Mesothelial cell of epicardium (in vitro differentiated cells): ENCODE results near the gene PCBP1. TPM values are rescaled to one million over a fixed set of nuclear protein-coding genes. Genes with fewer than 3 reads are reported as not detected.
A peak's percentile ranks its signal among the peaks of the same experiment; 100 is the strongest.

Source experiments
- DNase-seq, 2 experiments: peaks; one replicate each; pipeline ENCODE4 v3.0.0; 2021; ENCODE audit warnings: low spot score in 2 of 2; ENCODE audit not compliant: unreplicated experiment in 2 of 2
- H3K27ac Mint-ChIP-seq: 2 replicates; pipeline ENCODE4 v1.8.0; 2021; ENCODE audit warnings: mixed read lengths
- H3K27me3 Mint-ChIP-seq: 2 replicates; pipeline ENCODE4 v1.8.0; 2021; ENCODE audit warnings: low read depth, mixed read lengths
- H3K36me3 Mint-ChIP-seq: 2 replicates; pipeline ENCODE4 v1.8.0; 2021; ENCODE audit warnings: mixed read lengths
- H3K4me1 Mint-ChIP-seq: 2 replicates; pipeline ENCODE4 v1.8.0; 2021; ENCODE audit warnings: mixed read lengths
- H3K4me3 Mint-ChIP-seq: 2 replicates; pipeline ENCODE4 v1.8.0; 2021; ENCODE audit warnings: mild to moderate bottlenecking, moderate library complexity, mixed read lengths
- H3K9me3 Mint-ChIP-seq: 2 replicates; pipeline ENCODE4 v1.8.0; 2021; ENCODE audit warnings: mixed read lengths
- total RNA-seq: library from RNA; stranded (reverse); gene quantifications from 3 replicates; pipeline ENCODE4 v1.2.1, GENCODE V29; 2021
- TF ChIP-seq, protein P1 (sequence below): fragments of 200-600 bp; sonication (generic); IDR thresholded peaks from one replicate; pipeline ENCODE4 v1.5.0; 2021; ENCODE audit warnings: antibody characterized with exemption; ENCODE audit not compliant: unreplicated experiment

The PCBP1 gene
- total RNA-seq, 1 donor from 2014 or later: 245 TPM

- Mint-ChIP-seq H3K9me3 (no peaks in the 10 kb centered on the region), H3K27me3 (no peaks in the 10 kb centered on the region), H3K27ac (peak overlapping the region; percentile 39), H3K4me3 (no peak overlapping the region), H3K4me1 (peaks cover 50% of the 10 kb centered on the region), H3K36me3 (no peaks in the 10 kb centered on the region)
- DNase-seq: no peak
- TF ChIP-seq, protein P1, sequence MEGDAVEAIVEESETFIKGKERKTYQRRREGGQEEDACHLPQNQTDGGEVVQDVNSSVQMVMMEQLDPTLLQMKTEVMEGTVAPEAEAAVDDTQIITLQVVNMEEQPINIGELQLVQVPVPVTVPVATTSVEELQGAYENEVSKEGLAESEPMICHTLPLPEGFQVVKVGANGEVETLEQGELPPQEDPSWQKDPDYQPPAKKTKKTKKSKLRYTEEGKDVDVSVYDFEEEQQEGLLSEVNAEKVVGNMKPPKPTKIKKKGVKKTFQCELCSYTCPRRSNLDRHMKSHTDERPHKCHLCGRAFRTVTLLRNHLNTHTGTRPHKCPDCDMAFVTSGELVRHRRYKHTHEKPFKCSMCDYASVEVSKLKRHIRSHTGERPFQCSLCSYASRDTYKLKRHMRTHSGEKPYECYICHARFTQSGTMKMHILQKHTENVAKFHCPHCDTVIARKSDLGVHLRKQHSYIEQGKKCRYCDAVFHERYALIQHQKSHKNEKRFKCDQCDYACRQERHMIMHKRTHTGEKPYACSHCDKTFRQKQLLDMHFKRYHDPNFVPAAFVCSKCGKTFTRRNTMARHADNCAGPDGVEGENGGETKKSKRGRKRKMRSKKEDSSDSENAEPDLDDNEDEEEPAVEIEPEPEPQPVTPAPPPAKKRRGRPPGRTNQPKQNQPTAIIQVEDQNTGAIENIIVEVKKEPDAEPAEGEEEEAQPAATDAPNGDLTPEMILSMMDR: no peak
Observed at GRCh38 chr2:70115646-70116442, 28.6 kb downstream of the PCBP1 start.

GRCh38 chr2:70116936-70117552, 29.8 kb downstream of the PCBP1 start:
- no peaks in the 10 kb centered on the region for H3K27me3 Mint-ChIP-seq
- H3K9me3 Mint-ChIP-seq: no peaks in the 10 kb centered on the region
- no peaks in the 10 kb centered on the region for H3K36me3 Mint-ChIP-seq
- no peak overlapping the region for H3K4me3 Mint-ChIP-seq
- H3K27ac Mint-ChIP-seq: peak overlapping the region; percentile 68
- peaks cover 53% of the 10 kb centered on the region for H3K4me1 Mint-ChIP-seq
- no peak for DNase-seq
- TF ChIP-seq, protein P1: no peak

GRCh38 chr2:70118798-70119454, 31.6 kb downstream of the PCBP1 start:
- Mint-ChIP-seq H3K36me3 (no peaks in the 10 kb centered on the region), H3K27ac (peak overlapping the region; percentile 68), H3K27me3 (no peaks in the 10 kb centered on the region), H3K4me1 (peaks cover 50% of the 10 kb centered on the region), H3K9me3 (no peaks in the 10 kb centered on the region), H3K4me3 (no peak overlapping the region)
- TF ChIP-seq, protein P1: no peak
- DNase-seq: no peak

GRCh38 chr2:70121627-70122372, 34.5 kb downstream of the PCBP1 start:
- no peaks in the 10 kb centered on the region for H3K9me3 Mint-ChIP-seq
- no peaks in the 10 kb centered on the region for H3K27me3 Mint-ChIP-seq
- H3K4me3 Mint-ChIP-seq: no peak overlapping the region
- H3K27ac Mint-ChIP-seq: peak overlapping the region; percentile 100
- DNase-seq: no peak
- TF ChIP-seq, protein P1: no peak
- H3K36me3 Mint-ChIP-seq: no peaks in the 10 kb centered on the region
- H3K4me1 Mint-ChIP-seq: peaks cover 58% of the 10 kb centered on the region

- H3K9me3 Mint-ChIP-seq: no peaks in the 10 kb centered on the region
- TF ChIP-seq, protein P1: no peak
- no peak for DNase-seq
- no peaks in the 10 kb centered on the region for H3K27me3 Mint-ChIP-seq
- H3K36me3 Mint-ChIP-seq: no peaks in the 10 kb centered on the region
- H3K4me3 Mint-ChIP-seq: no peak overlapping the region
- peaks cover 53% of the 10 kb centered on the region for H3K4me1 Mint-ChIP-seq
- H3K27ac Mint-ChIP-seq: peak overlapping the region; percentile 100
Observed at GRCh38 chr2:70122470-70122869, 35.2 kb downstream of the PCBP1 start.
